Activated CD4-positive, CD25-positive, alpha-beta regulatory T cell treated with anti-CD3 and anti-CD28 coated beads, Interleukin-2, amount 50 U/mL, for 24 hours (primary cell): Measurements from ENCODE around the gene SDK2.

ENCODE experiments used
- ATAC-seq, 2 donors: fragments of 150-1000 bp; cut with Tn5 transposase; one replicate each; pipeline ENCODE4 v1.10.0; 2021; ENCODE audit warnings: mild to moderate bottlenecking in 1 of 2, moderate library complexity in 1 of 2

Gene SDK2

DNA sequence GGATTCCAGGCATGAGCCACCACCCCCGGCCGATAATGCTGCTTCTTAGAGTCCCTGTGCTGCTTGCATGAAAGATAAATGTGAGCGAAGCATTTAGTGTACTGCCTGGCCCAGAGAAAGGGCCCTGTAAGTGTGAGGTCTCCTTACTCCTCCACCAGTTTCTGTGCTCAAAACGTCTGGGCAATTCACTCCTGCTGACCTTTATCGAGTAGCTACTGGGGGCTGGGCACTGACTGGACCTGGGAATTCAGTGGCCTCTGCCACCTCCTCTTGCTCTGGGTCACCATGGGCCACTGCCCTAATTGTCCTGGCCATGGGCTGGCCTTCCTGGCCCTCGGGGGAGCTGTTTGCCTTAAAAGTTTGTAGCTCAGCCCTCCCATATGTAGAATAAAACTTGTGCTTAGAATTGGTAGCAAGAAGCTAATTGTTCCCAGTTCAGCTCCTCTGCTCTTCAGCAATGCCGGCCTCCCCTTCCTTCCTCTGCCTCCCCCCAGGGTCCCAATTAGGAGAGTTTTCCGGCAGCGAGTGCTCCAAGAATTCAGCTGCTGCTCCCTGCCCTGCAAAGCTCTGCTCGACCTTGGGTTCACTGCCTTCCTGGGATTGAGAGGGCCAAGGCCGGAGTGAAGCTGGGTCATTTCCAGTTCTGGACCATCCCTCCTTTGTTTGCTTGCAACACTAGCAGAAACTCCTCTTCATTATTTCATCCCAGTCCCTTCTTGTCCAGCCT lies 233.5 kb downstream of the SDK2 start:
- ATAC-seq = no peak

- ATAC-seq = no peak
Observed at GRCh38 chr17:73404246-73404645, 240.0 kb downstream of the SDK2 start.

DNA sequence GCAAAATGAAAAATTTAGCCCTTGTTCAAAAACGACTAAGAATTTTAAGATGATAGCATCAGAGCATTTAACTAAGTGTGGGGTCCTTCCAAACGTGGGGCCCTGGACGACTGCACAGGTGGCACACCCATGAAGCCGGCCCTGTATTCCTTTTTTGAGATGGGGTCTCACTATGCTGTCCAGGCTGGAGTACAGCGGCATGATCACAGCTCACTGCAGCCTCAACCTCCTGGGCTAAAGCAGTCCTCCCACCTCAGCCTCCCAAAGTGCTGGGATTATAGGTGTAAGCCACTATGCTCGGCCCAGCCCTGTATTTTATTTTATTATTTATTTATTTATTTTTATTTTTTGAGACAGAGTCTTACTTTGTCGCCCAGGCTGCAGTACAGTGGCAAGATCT lies 241.8 kb downstream of the SDK2 start:
- no peak for ATAC-seq

- ATAC-seq = no peak
Observed at GRCh38 chr17:73401911-73402310, 242.3 kb downstream of the SDK2 start.

DNA sequence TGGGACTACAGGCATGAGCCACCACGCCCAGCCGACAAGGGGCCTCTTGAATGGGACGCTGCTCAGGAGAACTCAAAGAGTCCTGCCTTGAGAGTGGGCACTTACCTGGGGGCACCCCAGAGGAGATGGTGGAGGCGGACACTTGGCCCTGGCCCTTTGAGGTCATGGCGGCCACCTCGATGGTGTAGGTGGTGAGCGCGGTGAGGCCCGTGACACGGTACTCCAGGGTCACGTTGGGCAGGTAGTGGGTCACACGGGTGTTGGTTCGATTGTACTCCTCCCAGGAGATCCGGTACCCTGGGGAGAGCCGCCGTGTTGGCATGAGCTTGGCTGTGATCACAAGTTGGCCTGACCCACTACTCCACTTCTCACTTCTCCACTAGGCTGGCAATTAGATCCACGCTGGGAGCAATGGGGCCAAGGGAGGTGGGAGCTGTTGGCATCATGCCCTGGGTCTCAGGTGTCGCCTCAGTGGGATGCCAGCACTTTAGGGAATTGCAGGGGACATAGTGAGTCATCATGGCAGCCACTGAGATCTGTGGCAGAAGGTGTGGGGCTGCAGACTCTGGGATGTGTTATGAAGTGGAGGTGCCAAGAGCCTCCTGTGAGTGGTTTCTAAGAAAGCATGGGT lies 243.2 kb downstream of the SDK2 start:
- ATAC-seq = no peak

- no peak for ATAC-seq
Observed at GRCh38 chr17:73399056-73399455, 245.2 kb downstream of the SDK2 start.

- ATAC-seq = no peak
Observed at GRCh38 chr17:73397856-73398540, 246.2 kb downstream of the SDK2 start.

DNA sequence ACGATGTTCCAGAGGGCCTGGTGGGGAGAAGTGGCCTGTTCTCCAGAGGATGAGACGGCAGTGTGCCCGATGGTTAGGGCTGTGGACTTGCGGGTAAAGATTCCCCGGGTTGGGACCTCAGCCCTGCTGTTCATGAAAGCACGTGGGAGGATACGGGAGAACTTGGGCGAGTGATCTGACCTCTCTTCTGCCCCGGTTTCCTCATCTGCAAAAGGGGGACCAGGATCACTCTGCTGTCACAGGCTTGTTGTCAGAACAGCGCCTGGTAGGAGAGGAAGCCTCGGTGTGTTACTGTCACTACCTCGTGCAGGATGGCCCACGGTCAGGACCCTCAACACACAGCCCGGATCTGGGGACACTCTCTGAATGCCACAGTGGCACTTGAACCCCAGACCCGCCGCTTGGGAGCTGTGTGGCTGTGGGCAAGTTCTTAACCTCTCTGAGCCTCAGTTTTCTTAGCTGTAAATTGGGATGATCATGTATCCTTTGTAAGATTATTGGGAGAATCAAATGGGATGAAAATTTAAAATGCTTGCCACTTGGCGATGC lies 246.9 kb downstream of the SDK2 start:
- no peak for ATAC-seq

DNA sequence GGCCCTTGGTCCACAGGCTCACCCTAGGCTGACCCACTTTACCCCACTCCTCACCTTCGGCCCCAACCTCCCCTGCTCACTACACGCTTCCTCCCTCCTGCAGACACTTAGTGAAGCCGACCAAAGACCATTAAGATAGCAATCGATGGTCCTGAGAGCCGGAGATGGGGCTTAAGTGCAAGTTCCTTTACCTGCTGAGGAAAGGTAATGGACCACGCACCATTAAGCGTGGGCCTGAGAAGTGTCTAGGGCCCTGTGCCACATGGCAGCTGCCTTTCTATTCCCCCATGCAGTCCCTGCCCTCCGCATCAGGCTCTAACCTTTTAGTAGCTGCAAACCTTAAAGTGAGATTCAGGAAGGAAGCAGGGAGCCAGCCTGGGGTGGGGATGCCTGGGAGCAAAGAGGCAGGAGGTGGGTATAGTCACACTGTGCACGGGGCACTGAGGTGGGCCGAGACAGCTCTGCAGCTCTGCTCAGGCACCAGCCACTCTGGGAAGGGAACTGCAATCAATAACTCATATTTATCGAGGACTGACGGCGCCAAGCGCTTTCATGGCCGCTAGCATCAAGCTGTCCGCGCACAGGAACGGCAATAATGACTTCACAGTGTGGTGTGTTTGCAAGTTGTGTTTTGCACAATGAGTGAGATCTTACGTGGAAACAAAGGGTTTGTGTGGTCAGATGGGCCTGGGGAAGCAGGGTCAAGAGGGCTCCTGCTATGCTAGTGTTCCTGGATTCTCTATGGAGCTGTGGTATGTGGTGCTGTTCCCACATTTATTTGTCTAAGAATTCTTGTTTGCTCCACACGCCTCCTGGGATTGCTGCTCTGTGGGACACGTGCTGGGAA lies 247.6 kb downstream of the SDK2 start:
- ATAC-seq = no peak

DNA sequence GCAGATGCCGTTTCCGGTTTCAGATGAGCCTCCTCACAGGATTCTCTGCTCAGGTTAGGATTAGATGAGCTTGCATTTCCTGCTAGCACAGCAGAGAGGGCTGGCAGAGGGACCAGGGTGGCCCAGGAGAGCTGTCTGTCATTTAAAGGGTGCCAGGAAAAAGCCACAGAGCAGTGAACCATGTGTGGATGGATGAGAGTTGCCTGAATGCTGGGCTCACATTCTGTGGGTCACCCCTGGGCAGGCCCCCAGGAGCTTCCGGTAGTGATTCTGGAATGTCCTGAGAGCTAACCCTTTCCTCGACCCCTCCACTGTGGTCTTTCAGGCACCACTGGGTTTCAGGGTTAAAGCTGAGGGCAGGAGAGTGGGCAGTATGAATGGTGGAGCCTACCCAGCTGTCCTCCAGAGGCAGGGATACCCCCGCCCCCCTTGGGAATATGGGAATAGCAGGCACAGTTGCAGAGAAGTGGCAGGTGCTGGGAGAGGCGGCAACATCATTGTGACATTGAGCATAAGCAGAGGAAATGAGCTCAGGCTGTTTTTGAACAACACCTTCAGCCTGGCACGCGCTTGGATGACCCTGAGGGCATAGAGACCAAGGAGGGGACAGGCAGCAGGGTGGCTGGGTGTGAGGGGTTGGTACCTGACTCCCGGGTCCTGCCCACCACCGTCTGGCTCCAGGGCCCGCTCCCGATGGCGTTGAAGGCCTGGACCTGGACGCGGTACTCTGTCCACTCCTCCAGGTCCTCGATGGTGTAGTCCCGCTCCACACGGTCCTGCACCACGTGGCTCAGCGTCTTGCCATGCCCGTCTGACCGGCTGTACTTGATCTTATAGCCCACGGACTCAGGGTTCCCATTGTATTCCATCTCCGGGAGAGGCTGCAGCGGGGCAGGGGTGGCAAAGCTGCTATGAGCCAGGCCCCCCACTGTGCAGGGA lies 249.5 kb downstream of the SDK2 start:
- no peak for ATAC-seq

DNA sequence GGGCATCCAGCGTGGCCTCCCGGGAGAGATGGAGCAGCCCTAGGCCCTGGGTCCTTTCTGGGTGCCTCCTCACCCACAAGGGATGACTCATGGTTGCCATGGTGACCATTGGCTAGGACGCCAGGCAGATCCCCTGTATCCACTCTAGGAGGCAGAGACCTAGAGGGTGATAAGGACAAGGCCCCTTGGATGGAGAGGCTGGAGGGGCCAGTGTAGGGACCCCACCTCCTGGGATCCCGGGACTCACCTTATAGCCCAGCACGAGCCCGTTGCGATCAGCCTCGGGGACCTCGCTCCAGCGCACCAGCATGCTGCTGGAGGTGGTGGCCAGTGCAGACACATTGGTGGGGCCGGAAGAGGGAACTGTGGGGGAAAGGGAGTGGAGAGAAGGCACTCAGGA lies 250.3 kb downstream of the SDK2 start:
- ATAC-seq = no peak

DNA sequence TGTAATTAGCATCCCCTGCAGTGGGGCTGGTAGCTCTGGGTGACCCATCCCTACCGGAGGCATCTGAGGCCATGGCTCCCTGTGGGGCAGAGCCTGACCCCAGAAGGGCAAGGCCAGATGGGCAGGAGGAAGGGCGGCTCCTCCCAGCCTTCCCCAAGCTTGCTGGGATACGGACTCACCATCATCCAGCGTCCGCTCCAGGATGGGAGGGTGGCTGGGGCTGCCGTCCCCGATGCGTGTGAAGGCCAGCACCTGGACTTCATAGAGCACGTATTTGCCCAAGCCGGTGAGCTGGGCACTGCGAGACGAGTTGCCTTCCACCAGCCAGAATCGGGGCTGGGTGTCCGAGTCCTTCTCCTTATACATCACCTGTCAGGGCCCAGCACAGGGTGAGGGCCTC lies 250.9 kb downstream of the SDK2 start:
- ATAC-seq = no peak

DNA sequence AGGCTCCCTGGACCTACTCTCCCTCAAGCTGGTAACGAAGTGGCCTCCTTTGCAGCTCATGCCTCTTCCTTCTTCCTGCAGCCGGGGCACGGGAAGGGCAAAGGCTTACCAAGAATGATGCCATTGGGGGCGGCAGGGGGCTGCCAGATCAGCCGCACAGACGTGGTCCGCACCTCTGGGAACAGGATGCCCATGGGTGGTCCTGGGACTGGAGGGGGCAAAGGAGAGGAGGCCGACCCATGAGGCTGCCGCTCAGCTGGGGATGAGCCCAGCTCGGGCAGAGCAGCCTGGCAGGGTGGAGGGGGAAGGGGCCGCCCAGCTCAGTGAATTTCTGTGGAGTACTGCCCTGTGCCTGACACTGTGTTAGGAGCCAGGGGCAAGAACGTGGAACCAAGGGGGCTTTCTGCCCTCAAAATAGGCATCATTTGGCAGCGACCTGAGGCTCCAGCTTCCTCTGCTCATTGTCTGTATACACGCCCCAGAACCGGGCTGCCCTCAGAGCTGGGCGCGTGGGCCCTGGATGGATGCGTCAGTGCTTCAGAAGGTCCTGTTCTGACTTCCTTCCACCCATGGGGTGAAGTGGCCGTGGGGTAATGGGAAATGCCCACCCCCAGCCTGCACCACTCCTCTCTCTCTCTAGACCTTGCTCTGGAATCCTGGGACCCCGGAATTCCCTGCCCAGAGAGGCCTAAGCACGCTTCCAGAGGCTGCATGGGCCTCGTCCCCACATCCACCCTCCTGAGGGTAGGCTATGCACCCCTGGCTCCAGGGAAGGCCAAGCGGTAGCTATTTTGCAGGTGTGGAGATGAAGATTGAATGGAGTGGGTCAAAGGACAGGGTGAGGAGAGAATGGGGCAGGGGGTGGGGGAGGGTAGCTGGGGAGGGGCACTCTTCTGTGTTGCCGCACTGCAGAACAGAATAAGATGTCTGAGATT lies 252.6 kb downstream of the SDK2 start:
- ATAC-seq = no peak

GRCh38 chr17:73390851-73391250 lies 253.4 kb downstream of the SDK2 start:
- no peak for ATAC-seq

GRCh38 chr17:73390221-73390620 lies 254.0 kb downstream of the SDK2 start:
- no peak for ATAC-seq

DNA sequence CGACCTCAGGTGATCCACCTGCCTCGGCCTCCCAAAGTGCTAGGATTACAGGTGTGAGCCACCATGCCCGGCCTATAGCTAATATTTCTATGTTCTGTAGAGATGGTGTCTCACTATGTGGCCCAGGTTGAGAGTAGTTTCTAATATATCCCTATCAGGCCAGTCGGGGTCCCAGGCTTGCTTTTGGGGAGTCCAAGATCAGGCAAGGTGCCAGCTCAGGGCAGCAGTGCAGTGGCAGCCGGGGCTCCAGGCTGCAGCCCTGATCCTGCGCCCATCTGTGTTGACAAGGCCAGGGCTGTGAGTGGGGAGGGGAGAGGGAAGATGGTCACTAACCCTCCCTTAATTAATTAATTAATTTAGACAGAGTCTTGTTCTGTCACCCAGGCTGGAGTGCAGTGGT lies 254.8 kb downstream of the SDK2 start:
- no peak for ATAC-seq

DNA sequence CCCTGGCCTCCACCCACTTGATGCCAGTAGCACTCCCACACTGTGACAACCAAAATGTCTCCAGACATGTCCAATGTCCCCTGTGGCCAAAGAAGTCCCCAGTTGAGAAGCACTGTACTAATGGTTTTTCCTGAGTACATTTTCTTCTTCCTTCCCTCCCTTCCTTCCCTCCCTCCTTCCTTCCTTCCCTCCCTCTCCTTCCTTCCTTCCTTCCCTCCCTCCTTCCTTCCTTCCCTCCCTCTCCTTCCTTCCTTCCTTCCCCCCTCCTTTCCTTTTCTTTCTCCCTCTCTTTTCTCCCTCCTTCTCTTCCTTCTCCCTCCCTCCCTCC lies 255.7 kb downstream of the SDK2 start:
- no peak for ATAC-seq

DNA sequence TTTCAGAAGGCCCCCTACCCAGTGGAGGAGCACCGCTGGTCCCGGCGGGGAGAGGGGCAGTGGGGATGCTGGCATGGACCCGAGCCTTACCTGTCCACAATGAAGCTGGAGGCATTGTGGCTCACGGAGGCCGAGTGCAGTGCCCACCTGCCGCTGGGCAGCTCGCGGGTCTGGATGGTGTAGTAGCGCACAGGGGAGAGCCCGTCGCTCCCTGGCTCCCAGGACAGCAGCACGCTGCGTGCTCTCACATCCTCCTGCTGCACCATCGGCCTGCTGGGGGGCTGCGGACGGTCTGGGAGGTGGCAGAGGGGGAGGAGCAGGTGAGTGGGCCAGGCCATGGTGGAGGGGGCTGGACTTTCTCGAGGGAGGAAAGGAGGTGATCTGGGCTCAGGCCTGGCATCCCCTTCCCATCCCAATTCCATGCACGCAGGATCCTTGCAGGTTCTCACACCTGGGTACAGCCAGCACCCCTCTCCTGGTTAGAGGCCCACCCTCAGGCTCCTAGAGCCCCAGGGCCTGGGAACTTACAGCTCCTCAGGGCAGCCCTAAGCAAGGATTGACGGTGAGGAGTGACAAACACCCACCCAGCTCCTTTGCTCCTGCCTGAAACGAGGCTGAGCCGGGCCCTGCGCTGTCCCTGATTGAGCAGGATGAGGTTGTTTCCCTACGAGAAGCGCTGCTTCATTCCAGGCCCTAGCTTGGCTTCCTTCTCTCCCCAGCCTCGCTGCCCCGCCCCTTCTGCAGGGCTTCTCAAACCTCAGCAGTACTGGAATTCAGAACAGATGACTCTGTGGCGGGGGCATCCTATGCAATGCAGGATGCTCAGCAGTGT lies 256.3 kb downstream of the SDK2 start:
- no peak for ATAC-seq

GRCh38 chr17:73386561-73386960 lies 257.7 kb downstream of the SDK2 start:
- ATAC-seq = no peak

DNA sequence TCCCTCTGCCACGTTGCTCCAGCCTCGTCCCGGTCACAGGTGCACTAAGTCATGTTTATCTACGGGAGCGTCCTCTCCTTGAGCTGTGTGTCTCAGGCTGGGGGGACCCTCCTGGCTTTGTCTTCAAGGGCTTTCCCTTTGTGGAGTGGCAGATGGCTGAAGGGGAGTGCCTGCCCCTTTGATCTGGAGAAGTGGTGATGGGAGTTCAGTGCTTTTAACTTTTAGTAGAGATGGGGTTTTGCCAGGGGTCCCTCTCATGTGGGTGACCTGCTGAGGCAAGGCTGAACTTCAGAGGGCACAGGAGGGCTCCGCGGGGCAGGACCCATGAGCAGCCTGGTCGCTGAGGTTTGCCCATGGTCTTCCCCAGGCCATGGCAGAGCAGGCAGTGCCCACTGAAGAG lies 259.3 kb downstream of the SDK2 start:
- no peak for ATAC-seq
